ENCODE data around the gene PTBP1. TPM values are rescaled to one million over a fixed set of nuclear protein-coding genes. Genes with fewer than 3 reads are reported as not detected.

The PTBP1 gene
- total and polyA plus RNA-seq, 2 donors (not counting 3 experiments of a cell fraction or from before 2014, with no cell fraction given), result 382 to 623 TPM

DNA sequence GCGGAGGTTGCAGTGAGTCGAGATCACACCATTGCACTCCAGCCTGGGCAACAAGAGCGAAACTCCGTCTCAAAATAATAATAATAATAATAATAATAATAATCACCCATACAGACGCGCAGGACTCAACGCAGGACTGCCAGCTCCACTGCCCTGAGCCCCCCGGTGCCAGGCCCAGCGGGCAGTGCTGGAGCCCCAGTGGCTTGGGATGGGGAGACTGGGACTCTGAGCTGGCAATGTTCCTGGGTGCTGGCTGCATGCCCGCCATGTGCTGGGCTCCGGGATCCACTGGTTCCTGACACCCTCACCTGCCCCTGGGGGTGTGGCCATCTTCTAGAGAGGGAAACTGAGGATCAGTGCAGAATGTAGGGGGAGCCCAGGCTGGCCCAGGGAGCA lies 30.1 kb downstream of the PTBP1 start:
- no peak for TF ChIP-seq JUN (IDR thresholded peaks at IDR 0.05; ENCODE audit: borderline replicate concordance, insufficient read depth, insufficient read length, low read depth)
- no peak for TF ChIP-seq EZH2 (IDR thresholded peaks at IDR 0.05; ENCODE audit: borderline replicate concordance, low read depth, low read length, severe bottlenecking)
- TF ChIP-seq POLR2A (IDR thresholded peaks at IDR 0.05; ENCODE audit: low read depth, low read length), result no peak
- TF ChIP-seq, protein P1, sequence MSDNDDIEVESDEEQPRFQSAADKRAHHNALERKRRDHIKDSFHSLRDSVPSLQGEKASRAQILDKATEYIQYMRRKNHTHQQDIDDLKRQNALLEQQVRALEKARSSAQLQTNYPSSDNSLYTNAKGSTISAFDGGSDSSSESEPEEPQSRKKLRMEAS (IDR thresholded peaks at IDR 0.05; ENCODE audit: insufficient read depth, insufficient read length), result no peak
- TF ChIP-seq POLR2AphosphoS5 (IDR thresholded peaks at IDR 0.05; ENCODE audit: insufficient read depth, low read depth, low read length), result no peak
- TF ChIP-seq GATA2 (IDR thresholded peaks at IDR 0.05; ENCODE audit: insufficient read depth, insufficient read length, low read depth, low read length), result no peak
- no peak for TF ChIP-seq MYC (IDR thresholded peaks at IDR 0.05; ENCODE audit: low read depth, low read length)
- TF ChIP-seq FOS (IDR thresholded peaks at IDR 0.05; ENCODE audit: borderline replicate concordance, insufficient read depth, low read length), result no peak
- TF ChIP-seq, protein P2, sequence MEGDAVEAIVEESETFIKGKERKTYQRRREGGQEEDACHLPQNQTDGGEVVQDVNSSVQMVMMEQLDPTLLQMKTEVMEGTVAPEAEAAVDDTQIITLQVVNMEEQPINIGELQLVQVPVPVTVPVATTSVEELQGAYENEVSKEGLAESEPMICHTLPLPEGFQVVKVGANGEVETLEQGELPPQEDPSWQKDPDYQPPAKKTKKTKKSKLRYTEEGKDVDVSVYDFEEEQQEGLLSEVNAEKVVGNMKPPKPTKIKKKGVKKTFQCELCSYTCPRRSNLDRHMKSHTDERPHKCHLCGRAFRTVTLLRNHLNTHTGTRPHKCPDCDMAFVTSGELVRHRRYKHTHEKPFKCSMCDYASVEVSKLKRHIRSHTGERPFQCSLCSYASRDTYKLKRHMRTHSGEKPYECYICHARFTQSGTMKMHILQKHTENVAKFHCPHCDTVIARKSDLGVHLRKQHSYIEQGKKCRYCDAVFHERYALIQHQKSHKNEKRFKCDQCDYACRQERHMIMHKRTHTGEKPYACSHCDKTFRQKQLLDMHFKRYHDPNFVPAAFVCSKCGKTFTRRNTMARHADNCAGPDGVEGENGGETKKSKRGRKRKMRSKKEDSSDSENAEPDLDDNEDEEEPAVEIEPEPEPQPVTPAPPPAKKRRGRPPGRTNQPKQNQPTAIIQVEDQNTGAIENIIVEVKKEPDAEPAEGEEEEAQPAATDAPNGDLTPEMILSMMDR (IDR thresholded peaks at IDR 0.05; ENCODE audit: extremely low read depth in 1 of 2, insufficient read depth in 1 of 2, low read depth in 1 of 2, low read length in 2 of 2), result no peak
- no TSS peak for BruUV-seq (replicated peaks)
- no peak for FAIRE-seq
- Histone ChIP-seq H3K27ac (ENCODE audit: insufficient read depth, low read depth, low read length) (no peak overlapping the region), H3K9me3 (replicated peaks; ENCODE audit: control insufficient read depth, insufficient read depth, low read length) (no peaks in the 10 kb centered on the region), H3K36me3 (ENCODE audit: control insufficient read depth in 2 of 2, extremely low read depth in 1 of 2, insufficient read depth in 2 of 2, low read length in 2 of 2) (no peaks in the 10 kb centered on the region), H3K79me2 (ENCODE audit: control insufficient read depth, insufficient read depth, low read length) (no peaks in the 10 kb centered on the region), H3K4me1 (ENCODE audit: control insufficient read depth, extremely low read depth, insufficient read depth, low read length) (no peaks in the 10 kb centered on the region), H3K9me1 (replicated peaks; ENCODE audit: control insufficient read depth, extremely low read depth, insufficient read depth, low read length) (no peaks in the 10 kb centered on the region), H3K4me3 (replicated peaks in 1 of 3; ENCODE audit: insufficient read depth in 1 of 3, low read depth in 1 of 3, low read length in 3 of 3) (no peak overlapping the region), H3K4me2 (ENCODE audit: insufficient read depth, low read length) (no peak overlapping the region), H3K27me3 (ENCODE audit: control insufficient read depth in 2 of 2, insufficient read depth in 2 of 2, low read length in 2 of 2) (no peaks in the 10 kb centered on the region), H2AFZ (ENCODE audit: low read depth, low read length) (no peak overlapping the region), H4K20me1 (replicated peaks; ENCODE audit: control insufficient read depth, extremely low read depth, insufficient read depth, low read length) (no peaks in the 10 kb centered on the region), H3K9ac (replicated peaks; ENCODE audit: extremely low read depth, insufficient read depth, low read length) (no peak overlapping the region)
- ChIA-PET POLR2A (no interaction called here), CTCF (no interaction called here)
- no peak for DNase-seq (ENCODE audit: low read depth, low spot score)
- dilution Hi-C loops (cut with MboI; ENCODE audit: extremely low pct_ligation_motif_present, low sequenced_read_pairs), result no loop called here
- intact Hi-C loops (cut with micrococcal nuclease), result no loop called here

All from endothelial cell of umbilical vein (primary cell).